Sigmoid colon (tissue), 3 donors: ENCODE measurements around the gene TSPAN4.

Source experiments
- CTCF ChIP-seq, 4 experiments: fragments of 450-650 bp in 3 of 4; fragments of 200-600 bp in 1 of 4; IDR thresholded peaks; one replicate each; pipeline ENCODE4 v1.5.1; 2016 to 2019; ENCODE audit warnings: antibody characterized with exemption in 4 of 4, mild to moderate bottlenecking in 3 of 4, moderate library complexity in 2 of 4
- POLR2A ChIP-seq, 2 donors: fragments of 450-650 bp; IDR thresholded peaks; one replicate each; pipeline ENCODE4 v1.6.1; 2016; ENCODE audit warnings: antibody characterized with exemption in 2 of 2, mild to moderate bottlenecking in 2 of 2, moderate library complexity in 2 of 2

GRCh38 chr11:909406-909805 lies 66.8 kb downstream of the TSPAN4 start:
- no peak for TF ChIP-seq CTCF (IDR thresholded peaks at IDR 0.05)
- TF ChIP-seq POLR2A (IDR thresholded peaks at IDR 0.05), result no peak
